ENCODE measurements around the gene HIF3A.
A peak's percentile ranks its signal among the peaks of the same experiment; 100 is the strongest.
"Not testable (repeated sequence)": the region's sequence is repeated elsewhere in the genome, so short reads cannot be mapped to it uniquely, and the experiment has no call there.

The HIF3A gene

DNA sequence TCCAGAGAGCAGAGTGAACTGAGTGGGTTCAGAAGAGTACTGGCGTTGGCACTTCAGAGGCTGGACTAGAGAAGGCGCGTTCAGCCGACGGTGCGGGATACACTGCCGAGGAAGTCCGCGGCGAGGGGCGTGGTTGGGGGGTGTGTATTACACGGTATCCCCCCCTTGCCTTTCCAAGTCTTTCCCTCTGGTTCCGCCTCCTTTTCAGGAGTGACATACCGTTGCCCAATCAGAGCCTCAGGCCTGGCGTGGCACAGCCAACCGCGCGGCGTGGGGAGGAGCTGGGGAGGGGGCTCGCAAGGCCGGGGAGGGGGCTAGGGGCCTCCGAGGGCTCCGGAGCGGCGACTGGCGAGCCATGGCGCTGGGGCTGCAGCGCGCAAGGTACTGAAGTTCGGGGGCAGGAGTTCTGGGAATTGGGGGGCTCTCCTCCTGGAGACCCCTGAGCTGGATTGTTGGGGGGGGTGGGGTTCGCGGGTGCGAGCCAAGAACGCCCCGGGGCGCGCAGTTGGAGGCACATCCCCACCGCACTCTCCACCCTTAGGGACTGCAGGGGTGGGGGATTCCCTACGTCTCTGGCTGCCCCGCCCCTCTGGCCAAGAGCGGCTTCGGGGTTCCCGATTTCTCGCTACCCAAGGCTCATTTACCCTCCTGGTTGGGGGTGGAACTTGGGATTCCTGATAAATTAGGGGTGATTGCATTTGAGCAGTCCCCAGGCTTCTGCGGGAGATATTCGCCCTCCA lies at the start of gene HIF3A:
Gene HIF3A (plus strand): TSS at position 321 of the 740 bp plus-strand sequence. CDS start 35 bp downstream, at position 356.
- no peak for DNase-seq

DNA sequence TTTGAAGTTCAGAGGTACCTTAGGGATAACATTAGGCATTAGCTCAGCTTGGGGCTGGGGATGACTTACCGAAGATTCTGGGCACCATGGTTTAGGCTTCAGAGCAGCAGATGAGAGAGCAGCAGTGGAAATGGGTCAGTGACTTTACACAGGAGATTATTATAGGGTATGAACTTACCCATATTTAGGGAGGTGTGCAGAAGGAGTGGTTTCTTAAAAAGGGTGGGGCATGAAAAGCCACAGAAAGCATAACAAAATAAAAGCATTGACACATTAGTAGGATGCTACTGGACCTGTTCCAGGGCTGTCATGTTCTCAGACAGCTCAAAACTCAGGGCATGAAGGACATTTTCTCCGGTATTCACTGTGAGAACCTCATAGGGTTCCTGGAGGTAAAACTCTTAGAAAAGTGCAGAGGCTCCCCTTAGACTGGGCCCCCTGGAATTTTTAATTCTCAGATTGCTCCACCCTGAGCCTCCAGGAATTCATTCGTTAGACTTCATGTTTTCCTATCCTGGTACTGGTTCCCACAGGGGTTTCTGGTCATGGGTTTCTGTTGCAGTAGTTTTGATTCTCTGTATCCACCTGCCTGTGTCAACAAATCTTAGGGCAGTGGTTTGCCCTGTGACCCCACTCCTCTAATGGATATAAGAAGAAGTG lies 46.6 kb upstream of the HIF3A start:
- DNase-seq: no peak

DNA sequence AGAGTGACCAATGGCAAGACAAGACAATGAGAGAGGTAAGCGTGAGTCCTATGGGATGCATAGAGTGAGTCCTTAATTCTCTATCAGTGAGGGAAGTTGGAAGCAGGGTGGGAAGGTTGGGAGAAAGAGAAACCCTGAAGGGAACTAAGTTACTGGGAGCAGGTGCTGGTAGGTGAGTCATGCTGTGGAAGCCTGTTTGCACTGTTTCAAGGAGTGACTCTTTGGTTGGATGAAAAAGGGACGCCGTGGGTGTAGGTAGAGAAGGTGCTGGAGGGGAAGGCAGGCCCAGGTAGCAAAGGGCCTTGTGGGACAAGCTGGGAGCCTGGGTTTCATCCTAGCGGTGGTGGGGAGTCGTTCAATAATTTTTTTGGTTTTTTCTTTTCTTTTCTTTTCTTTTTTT lies 45.4 kb upstream of the HIF3A start:
- no peak for DNase-seq

DNA sequence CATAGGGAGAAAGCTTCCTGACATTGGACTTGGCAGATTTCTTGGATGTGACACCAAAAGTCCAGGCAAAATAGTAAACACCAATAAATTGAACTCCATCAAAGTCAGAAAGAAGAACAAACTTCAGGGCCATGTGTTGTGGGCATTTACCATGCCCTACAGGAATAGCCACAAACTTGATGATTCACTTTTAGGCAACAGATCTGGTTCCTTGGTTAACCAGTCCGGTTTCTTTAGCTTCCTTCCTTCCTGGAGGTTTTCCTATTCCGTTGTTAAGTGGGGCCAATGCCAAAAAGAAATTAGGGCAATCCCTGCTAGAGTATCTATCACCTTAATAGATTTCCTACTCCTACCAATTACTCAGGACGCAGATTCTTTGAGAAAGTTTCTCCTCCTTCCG lies 42.1 kb upstream of the HIF3A start:
- DNase-seq: no peak

- DNase-seq: no peak
Measured at GRCh38 chr19:46256855-46257254, 40.0 kb upstream of the HIF3A start.

GRCh38 chr19:46261501-46261900 lies 35.3 kb upstream of the HIF3A start:
- not testable (repeated sequence) for DNase-seq

GRCh38 chr19:46262684-46263296 lies 34.1 kb upstream of the HIF3A start:
- peak; percentile 27 to 56 for DNase-seq

DNA sequence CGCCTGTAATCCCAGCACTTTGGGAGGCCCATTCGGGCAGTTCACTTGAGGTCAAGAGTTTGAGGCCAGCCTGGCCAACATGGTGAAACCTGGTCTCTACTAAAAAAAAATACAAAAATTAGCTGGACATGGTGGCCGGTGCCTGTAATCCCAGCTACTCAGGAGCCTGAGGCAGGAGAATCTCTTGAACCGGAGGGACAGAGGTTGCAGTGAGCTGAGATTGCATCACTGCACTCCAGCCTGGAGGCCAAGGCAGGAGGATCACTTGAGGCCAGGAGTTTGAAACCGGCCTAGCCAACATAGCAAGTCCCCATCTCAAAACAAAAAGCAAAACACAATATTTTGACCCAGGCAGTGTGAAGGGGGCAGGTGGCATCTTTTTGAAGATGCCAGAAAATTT lies 32.0 kb upstream of the HIF3A start:
- not testable (repeated sequence) for DNase-seq

DNA sequence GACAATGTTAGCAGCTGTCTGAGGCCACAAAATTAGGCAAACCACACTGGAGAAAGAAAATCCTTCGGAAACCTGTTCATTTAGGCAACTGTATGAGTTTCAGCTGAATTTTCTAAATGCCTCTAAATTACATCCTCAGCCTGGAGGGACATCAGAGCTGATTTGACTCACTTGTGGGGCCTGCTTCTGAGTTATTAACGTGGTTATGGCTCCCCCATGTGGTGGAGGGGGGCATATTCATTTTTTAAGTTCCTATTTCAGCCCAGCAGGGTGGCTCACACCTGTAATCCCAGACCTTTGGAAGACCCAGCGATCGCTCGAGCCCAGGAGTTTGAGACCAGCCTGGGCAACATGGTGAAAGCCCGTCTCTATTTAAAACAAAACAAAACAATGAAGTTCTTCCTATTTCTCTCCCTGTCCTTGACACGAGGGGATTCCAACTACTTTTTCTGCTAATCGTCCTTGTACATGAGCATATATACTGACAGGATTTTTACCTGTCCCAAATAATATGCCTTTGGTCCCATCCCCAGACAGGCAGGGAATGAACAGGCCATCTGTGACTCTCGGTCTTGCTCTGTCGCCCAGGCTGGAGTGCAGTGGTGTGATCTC lies 31.5 kb upstream of the HIF3A start:
- DNase-seq: peak; percentile 62 to 76

DNA sequence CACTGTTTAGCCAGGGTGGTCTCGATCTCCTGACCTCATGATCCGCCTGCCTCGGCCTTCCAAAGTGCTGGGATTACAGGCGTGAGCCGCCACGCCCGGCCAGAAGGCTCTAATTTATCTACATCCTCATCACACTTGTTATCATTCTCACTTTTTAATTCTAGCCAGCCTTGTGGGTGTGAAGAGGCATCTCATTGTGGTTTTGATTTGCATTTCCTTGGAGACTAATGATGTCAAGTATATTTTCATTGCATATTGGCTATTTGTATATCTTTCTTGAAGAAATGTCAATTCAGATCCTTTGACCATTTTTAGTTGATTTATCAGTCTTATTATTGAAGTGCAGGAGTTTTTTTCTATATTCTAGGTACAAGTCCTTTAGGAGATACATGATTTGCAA lies 27.7 kb upstream of the HIF3A start:
- peak in 1 of 2 donors; percentile 6 for DNase-seq

GRCh38 chr19:46270521-46271256 lies 26.2 kb upstream of the HIF3A start:
- DNase-seq: no peak

GRCh38 chr19:46271481-46272197 lies 25.2 kb upstream of the HIF3A start:
- DNase-seq: no peak

DNA sequence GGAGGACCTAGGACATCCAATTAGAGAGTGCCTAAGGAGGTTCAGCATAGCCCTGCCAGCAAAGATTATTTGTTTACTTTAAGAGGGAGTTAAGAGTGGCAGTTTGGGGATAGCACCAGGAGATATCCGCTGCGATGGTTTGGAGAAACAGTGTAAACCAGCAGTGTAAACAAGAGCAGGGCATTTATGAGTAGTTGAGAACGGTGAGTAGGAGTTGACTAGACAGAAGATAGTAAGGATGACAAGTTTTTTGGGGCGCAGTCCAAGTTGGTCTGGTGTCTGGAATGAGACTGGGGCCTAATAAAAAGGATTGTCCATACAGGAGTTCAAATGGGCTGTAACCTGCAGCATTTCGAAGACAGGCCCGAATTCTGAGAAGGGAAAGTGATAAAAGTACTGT lies 22.9 kb upstream of the HIF3A start:
- not testable (repeated sequence) for DNase-seq

GRCh38 chr19:46279177-46279576 lies 17.7 kb upstream of the HIF3A start:
- no peak for DNase-seq

DNA sequence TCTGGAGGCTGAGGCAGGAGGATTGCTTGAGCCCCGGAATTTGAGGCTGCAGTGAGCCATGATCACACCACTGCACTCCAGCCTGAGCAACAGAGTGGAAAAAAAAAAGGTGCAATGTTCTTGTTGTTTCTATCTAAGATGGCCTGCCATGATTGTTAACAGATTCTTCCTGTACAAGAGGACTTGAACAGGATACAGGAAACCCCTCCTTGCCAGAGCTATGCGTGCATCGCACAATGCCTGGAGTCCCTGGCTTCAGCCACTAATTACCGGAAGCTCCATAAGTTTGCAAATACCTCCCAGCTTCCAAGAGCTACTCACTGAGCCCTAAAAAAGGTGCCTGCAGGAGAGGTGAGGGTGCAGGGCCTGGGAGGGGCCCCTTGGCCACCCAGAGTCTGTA lies 13.1 kb upstream of the HIF3A start:
- no peak for DNase-seq

DNA sequence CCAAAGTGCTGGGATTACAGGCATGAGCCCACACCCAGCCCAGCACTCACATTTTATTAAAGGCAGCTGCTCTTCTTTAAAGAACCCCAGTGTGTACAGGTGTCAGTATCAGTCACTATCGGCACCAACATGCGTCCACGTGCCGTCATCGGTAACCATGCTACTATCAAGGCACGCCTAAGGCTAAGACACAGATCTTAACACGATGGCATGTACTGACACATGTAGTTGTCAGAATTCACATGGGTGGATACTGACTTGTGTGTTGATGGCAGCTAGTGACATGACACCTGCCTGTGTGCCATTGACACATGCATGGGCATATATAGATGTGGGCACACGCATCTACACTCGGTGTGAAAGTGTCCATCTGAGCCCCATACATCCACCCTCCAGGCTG lies 12.2 kb upstream of the HIF3A start:
- no peak for DNase-seq

GRCh38 chr19:46287585-46287984 lies 9.3 kb upstream of the HIF3A start:
- DNase-seq: no peak

- no peak for DNase-seq
Measured at GRCh38 chr19:46288896-46289588, 7.8 kb upstream of the HIF3A start.

- DNase-seq: no peak
Measured at GRCh38 chr19:46289724-46290619, 6.9 kb upstream of the HIF3A start.

- no peak for DNase-seq
Measured at GRCh38 chr19:46291829-46292228, 5.0 kb upstream of the HIF3A start.

DNA sequence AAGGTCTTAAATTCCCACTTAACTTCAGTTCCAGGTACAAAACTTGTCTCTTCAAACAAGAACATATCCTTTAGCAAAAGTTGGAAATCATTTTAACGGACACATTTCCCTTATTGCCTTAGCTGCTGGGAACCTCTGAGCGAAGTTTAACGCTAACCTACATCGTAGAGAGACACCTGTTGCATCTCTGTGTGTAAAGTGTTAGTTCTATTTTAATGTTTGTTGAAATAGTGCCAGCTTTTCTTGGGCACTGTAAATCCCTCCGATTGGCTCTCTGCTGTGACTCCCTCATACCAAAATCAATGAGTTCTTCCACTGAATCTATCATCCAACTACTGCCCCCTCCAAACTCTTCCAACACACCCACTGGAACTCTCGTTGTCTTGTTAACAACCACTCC lies 2.3 kb upstream of the HIF3A start:
- DNase-seq: no peak

Data from CD4-positive, alpha-beta T cell treated with Interleukin-1 beta for 1 hour (primary cell).